ENCODE data around the gene ARRDC4. TPM values are rescaled to one million over a fixed set of nuclear protein-coding genes. Genes with fewer than 3 reads are reported as not detected.

The ARRDC4 gene
- total RNA-seq, 1 donor from 2014 or later, result 52.8 TPM

- Histone ChIP-seq H3K4me1 (no peaks in the 10 kb centered on the region), H3K36me3 (no peaks in the 10 kb centered on the region), H3K27me3 (ENCODE audit: low read depth) (no peaks in the 10 kb centered on the region), H3K27ac (no peak overlapping the region), H3K4me3 (no peak overlapping the region), H3K9me3 (no peaks in the 10 kb centered on the region)
- DNase-seq (no peak), ATAC-seq (no peak)
- TF ChIP-seq, protein P1, sequence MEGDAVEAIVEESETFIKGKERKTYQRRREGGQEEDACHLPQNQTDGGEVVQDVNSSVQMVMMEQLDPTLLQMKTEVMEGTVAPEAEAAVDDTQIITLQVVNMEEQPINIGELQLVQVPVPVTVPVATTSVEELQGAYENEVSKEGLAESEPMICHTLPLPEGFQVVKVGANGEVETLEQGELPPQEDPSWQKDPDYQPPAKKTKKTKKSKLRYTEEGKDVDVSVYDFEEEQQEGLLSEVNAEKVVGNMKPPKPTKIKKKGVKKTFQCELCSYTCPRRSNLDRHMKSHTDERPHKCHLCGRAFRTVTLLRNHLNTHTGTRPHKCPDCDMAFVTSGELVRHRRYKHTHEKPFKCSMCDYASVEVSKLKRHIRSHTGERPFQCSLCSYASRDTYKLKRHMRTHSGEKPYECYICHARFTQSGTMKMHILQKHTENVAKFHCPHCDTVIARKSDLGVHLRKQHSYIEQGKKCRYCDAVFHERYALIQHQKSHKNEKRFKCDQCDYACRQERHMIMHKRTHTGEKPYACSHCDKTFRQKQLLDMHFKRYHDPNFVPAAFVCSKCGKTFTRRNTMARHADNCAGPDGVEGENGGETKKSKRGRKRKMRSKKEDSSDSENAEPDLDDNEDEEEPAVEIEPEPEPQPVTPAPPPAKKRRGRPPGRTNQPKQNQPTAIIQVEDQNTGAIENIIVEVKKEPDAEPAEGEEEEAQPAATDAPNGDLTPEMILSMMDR (IDR thresholded peaks at IDR 0.05), result no peak
- intact Hi-C loops (cut with DNase I), result no loop called here
Measured at GRCh38 chr15:98013631-98014030, 53.1 kb downstream of the ARRDC4 start.

DNA sequence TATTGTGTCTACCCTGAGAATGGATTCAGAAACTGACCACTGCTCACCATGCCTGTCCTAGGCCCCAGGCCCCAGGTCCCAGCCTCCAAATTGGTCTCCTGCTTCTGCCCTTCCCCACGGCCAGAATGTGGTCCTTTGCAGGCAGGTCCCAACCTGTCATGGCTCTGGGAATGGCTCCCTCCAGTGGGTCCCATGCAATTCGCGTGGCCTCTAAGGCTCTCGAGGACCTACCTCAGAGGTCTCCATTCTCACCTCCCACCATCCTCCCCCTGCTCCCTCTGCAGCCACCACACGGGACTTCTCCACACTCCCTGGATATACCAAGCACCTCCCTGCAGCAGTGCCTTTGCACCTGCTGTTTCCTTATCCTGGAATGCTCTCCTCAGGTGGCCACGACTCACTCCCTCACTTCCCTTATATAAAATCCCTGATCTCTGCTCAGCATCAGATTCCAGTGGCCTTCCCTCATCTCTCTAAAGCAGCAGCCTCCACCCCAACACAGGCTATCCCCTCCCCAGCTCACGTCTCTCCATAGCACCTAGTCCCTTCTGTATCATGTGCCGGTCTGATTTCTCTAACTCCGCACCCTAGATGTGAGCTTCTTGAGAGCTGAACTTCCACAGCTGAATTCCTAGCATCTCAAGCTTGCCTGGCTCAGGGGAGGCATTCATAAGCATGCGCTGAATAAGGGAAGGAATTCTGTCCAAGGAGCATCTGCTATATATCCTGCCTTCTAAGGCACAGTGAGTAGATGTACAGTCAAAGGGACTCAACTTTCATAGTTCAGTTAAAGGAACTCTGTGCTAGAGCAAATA, 56.9 kb downstream of the ARRDC4 start:
- H3K4me1 ChIP-seq, result no peaks in the 10 kb centered on the region
- no peaks in the 10 kb centered on the region for H3K36me3 ChIP-seq
- H3K4me3 ChIP-seq, result no peak overlapping the region
- H3K27ac ChIP-seq, result no peak overlapping the region
- no peaks in the 10 kb centered on the region for H3K27me3 ChIP-seq (ENCODE audit: low read depth)
- TF ChIP-seq, protein P1 (IDR thresholded peaks at IDR 0.05), result no peak
- no peak for DNase-seq
- intact Hi-C loops (cut with DNase I), result no loop called here
- no peak for ATAC-seq
- no peaks in the 10 kb centered on the region for H3K9me3 ChIP-seq

DNA sequence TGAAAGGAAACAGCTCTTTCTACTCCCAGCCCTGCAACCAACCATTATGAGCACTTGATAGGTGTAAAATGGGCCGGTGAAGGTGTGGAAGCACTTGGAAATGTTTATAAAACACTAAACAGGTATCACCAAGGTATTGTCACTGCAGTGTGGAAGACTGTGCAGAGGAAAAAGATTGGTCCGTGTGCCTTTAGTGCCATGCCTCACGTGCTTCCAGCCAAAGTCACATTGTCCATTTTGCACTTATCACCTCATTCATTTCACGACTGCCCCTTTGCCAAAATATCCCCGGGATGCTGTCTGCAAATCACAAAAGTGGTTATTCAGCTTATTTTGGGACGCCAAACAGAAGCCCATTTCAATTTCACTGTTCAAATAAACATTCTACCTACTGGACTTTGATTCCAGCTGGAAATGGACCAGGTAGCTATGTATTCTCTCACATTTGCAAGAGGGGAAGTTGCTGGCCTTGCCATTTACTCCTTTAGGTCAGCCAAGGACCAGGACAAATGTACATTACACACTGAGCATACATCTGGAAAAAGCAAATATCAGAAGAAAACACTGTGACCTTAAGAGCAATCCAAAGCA, 58.4 kb downstream of the ARRDC4 start:
- ATAC-seq, result no peak
- H3K4me3 ChIP-seq, result no peak overlapping the region
- H3K36me3 ChIP-seq, result no peaks in the 10 kb centered on the region
- no peaks in the 10 kb centered on the region for H3K27me3 ChIP-seq (ENCODE audit: low read depth)
- intact Hi-C loops (cut with DNase I), result no loop called here
- no peak overlapping the region for H3K27ac ChIP-seq
- DNase-seq, result no peak
- TF ChIP-seq, protein P1 (IDR thresholded peaks at IDR 0.05), result no peak
- no peaks in the 10 kb centered on the region for H3K9me3 ChIP-seq
- H3K4me1 ChIP-seq, result no peaks in the 10 kb centered on the region

All from lower lobe of right lung (tissue), 2 donors.